Endodermal cell (in vitro differentiated cells): ENCODE results near the gene MTHFD1L. TPM values are rescaled to one million over a fixed set of nuclear protein-coding genes. Genes with fewer than 3 reads are reported as not detected.

Source experiments
- DNase-seq: peaks from one replicate; pipeline ENCODE4 v3.0.0-alpha.2; 2017
- H3K27ac ChIP-seq: 2 replicates; pipeline ENCODE4 v1.5.1; 2013; ENCODE audit warnings: mild to moderate bottlenecking, low read depth, low read length, moderate library complexity
- H3K27me3 ChIP-seq: 2 replicates; pipeline ENCODE4 v1.6.1; 2013; ENCODE audit warnings: mild to moderate bottlenecking, low read length, moderate library complexity; ENCODE audit not compliant: insufficient read depth, control insufficient read depth, poor library complexity, severe bottlenecking
- H3K36me3 ChIP-seq: 2 replicates; pipeline ENCODE4 v1.7.0; 2013; ENCODE audit warnings: mild to moderate bottlenecking, low read length, moderate library complexity; ENCODE audit not compliant: control insufficient read depth, insufficient read depth
- H3K4me1 ChIP-seq: one replicate; pipeline ENCODE4 v1.7.0; 2013; ENCODE audit warnings: low read length; ENCODE audit not compliant: control insufficient read depth, insufficient read depth
- H3K4me3 ChIP-seq: 2 replicates; pipeline ENCODE4 v1.5.1; 2013; ENCODE audit warnings: mild to moderate bottlenecking, low read length, moderate library complexity
- H3K9ac ChIP-seq: 2 replicates; pipeline ENCODE4 v1.6.1; 2013; ENCODE audit warnings: mild to moderate bottlenecking, low read length, moderate library complexity; ENCODE audit not compliant: poor library complexity, severe bottlenecking; ENCODE audit errors: extremely low read depth
- H3K9me3 ChIP-seq: 2 replicates; pipeline ENCODE4 v1.6.1; 2013; ENCODE audit warnings: mild to moderate bottlenecking, low read length, moderate library complexity; ENCODE audit not compliant: control insufficient read depth
- H3K27ac Mint-ChIP-seq: 2 replicates; pipeline ENCODE4 v1.8.0; 2020; ENCODE audit warnings: mixed read lengths
- H3K27me3 Mint-ChIP-seq: 2 replicates; pipeline ENCODE4 v1.8.0; 2021; ENCODE audit warnings: mild to moderate bottlenecking, mixed read lengths; ENCODE audit not compliant: insufficient read depth
- H3K36me3 Mint-ChIP-seq: 2 replicates; pipeline ENCODE4 v1.8.0; 2020; ENCODE audit warnings: low read depth, mixed read lengths
- H3K4me1 Mint-ChIP-seq: 2 replicates; pipeline ENCODE4 v1.8.0; 2020; ENCODE audit warnings: mixed read lengths
- H3K4me3 Mint-ChIP-seq: 2 replicates; pipeline ENCODE4 v1.8.0; 2020; ENCODE audit warnings: mild to moderate bottlenecking, moderate library complexity, mixed read lengths
- H3K9me3 Mint-ChIP-seq: 2 replicates; pipeline ENCODE4 v1.8.0; 2020; ENCODE audit warnings: mild to moderate bottlenecking, mixed read lengths
- CTCF ChIP-seq: fragments of 200-600 bp; sonication (generic); conservative IDR thresholded peaks from 2 replicates; pipeline ENCODE4 v1.5.0; 2021; ENCODE audit warnings: antibody characterized with exemption, mild to moderate bottlenecking
- WGBS, 2 experiments: methylation state at CpG; one replicate each; pipeline versions ENCODE4 v1.1.5 to v1.1.7; 2013; ENCODE audit warnings: missing lambda C conversion rate in 2 of 2, mixed read lengths in 1 of 2; ENCODE audit not compliant: insufficient coverage in 1 of 2, insufficient read length in 1 of 2; 5-methylcytosine and 5-hydroxymethylcytosine counted together
- total RNA-seq, 2 donors: library from RNA; stranded (reverse); fragmentation: NEBNext Ultra II Directional in 1 of 2; extraction: Animal tissue kit (Norgen Biotek cat#: 25700) in 1 of 2; gene quantifications; 2 replicates in 1 of 2; 3 replicates in 1 of 2; pipeline ENCODE4 v1.2.1, GENCODE V29; 2021

Gene MTHFD1L
- total RNA-seq, 2 donors from 2014 or later: 70.2 to 72.6 TPM

GRCh38 chr6:151057061-151057460 lies 191.6 kb downstream of the MTHFD1L start:
- H3K4me1 Mint-ChIP-seq: no peaks in the 10 kb centered on the region
- no peaks in the 10 kb centered on the region for H3K9me3 Mint-ChIP-seq
- H3K4me3 ChIP-seq: no peak overlapping the region
- H3K4me1 ChIP-seq: no peaks in the 10 kb centered on the region
- H3K36me3 Mint-ChIP-seq: peaks cover 19% of the 10 kb centered on the region
- no peak for DNase-seq
- TF ChIP-seq CTCF: no peak
- no peaks in the 10 kb centered on the region for H3K27me3 Mint-ChIP-seq
- no peaks in the 10 kb centered on the region for H3K27me3 ChIP-seq
- H3K9me3 ChIP-seq: no peaks in the 10 kb centered on the region
- H3K36me3 ChIP-seq: peaks cover 18% of the 10 kb centered on the region
- H3K27ac ChIP-seq: no peak overlapping the region
- H3K9ac ChIP-seq: no peak overlapping the region
- 94 to 100% methylated on average over 3 of the region's 3 CpGs for WGBS, 2 experiments
- no peak overlapping the region for H3K27ac Mint-ChIP-seq
- H3K4me3 Mint-ChIP-seq: no peak overlapping the region

- no peak overlapping the region for H3K4me3 Mint-ChIP-seq
Measured at GRCh38 chr6:151058021-151058733, 192.7 kb downstream of the MTHFD1L start.

GRCh38 chr6:151059612-151060095 lies 194.2 kb downstream of the MTHFD1L start:
- no peak overlapping the region for H3K4me3 Mint-ChIP-seq
- Histone ChIP-seq H3K27me3 (no peaks in the 10 kb centered on the region), H3K4me1 (no peaks in the 10 kb centered on the region), H3K9me3 (no peaks in the 10 kb centered on the region), H3K36me3 (peaks cover 15% of the 10 kb centered on the region), H3K27ac (no peak overlapping the region), H3K9ac (no peak overlapping the region), H3K4me3 (no peak overlapping the region)
- H3K4me1 Mint-ChIP-seq: no peaks in the 10 kb centered on the region
- no peak for TF ChIP-seq CTCF
- peaks cover 13% of the 10 kb centered on the region for H3K36me3 Mint-ChIP-seq
- 94 to 98% methylated on average over 11 to 12 of the region's 12 CpGs for WGBS, 2 experiments
- DNase-seq: no peak
- H3K9me3 Mint-ChIP-seq: no peaks in the 10 kb centered on the region
- H3K27me3 Mint-ChIP-seq: no peaks in the 10 kb centered on the region
- H3K27ac Mint-ChIP-seq: no peak overlapping the region

More at GRCh38 chr6:151058021-151058733, 192.7 kb downstream of the MTHFD1L start:
- Histone ChIP-seq H3K9me3 (no peaks in the 10 kb centered on the region), H3K27me3 (no peaks in the 10 kb centered on the region), H3K4me3 (no peak overlapping the region), H3K36me3 (peaks cover 19% of the 10 kb centered on the region), H3K4me1 (no peaks in the 10 kb centered on the region), H3K27ac (no peak overlapping the region), H3K9ac (no peak overlapping the region)
- Mint-ChIP-seq H3K4me1 (no peaks in the 10 kb centered on the region), H3K9me3 (no peaks in the 10 kb centered on the region), H3K27me3 (no peaks in the 10 kb centered on the region), H3K36me3 (peaks cover 19% of the 10 kb centered on the region), H3K27ac (peak overlapping the region; percentile 66)
- 90 to 96% methylated on average over 6 to 9 of the region's 9 CpGs for WGBS, 2 experiments
- no peak for DNase-seq
- no peak for TF ChIP-seq CTCF
